A549 treated with AZD2906 at 1 μM for 4 hours (cell line): Measurements from ENCODE around the gene ANP32D. TPM values are rescaled to one million over a fixed set of nuclear protein-coding genes. Genes with fewer than 3 reads are reported as not detected.

Source experiments
- total RNA-seq: library from RNA; stranded (reverse); fragments of 200-300 nt; extraction: Qiagen RNA extraction; gene quantifications from 5 replicates; pipeline ENCODE4 v1.2.3, GENCODE V29; 2022

The ANP32D gene
- total RNA-seq = not detected in 5 replicates

GRCh38 chr12:48472259-48472658, at the start of gene ANP32D:
ANP32D (plus strand) TSS chr12:48472559; CDS start chr12:48472665, 106 bp downstream.

GRCh38 chr12:48482198-48482597, 9.8 kb downstream of the ANP32D start, which contains the start of gene C12orf54:
C12orf54 (plus strand) TSS chr12:48482498; CDS start chr12:48483297, 799 bp downstream.

Other genes with a start within 250 kb of the ANP32D start
- 4.6 to 5.4 TPM (median 4.8 TPM) in 5 replicates for gene ZNF641, start 121.6 kb upstream of the ANP32D start, total RNA-seq
- gene C12orf54, start 9.9 kb downstream of the ANP32D start, total RNA-seq = not detected in 5 replicates
- gene OR8S1, start 53.1 kb downstream of the ANP32D start, total RNA-seq = not detected in 5 replicates
- gene LALBA, start 97.5 kb downstream of the ANP32D start, total RNA-seq = not detected in 5 replicates
- 36.7 to 51.0 TPM (median 37.1 TPM) in 5 replicates for gene KANSL2, start 209.7 kb downstream of the ANP32D start, total RNA-seq
- gene CCNT1, start 244.1 kb downstream of the ANP32D start, total RNA-seq = 11.9 to 14.0 TPM (median 12.5 TPM) in 5 replicates